Ramos (cell line): ENCODE results near the gene WDFY2.

ENCODE experiments used
- in situ Hi-C: fragments of 300-500 bp; cut with MboI; formaldehyde crosslinking; loops from one replicate; pipeline ENCODE4 v1.14.3; 2022; ENCODE audit warnings: low sequenced_read_pairs; ENCODE audit not compliant: unreplicated experiment

The WDFY2 gene

GRCh38 chr13:51687947-51688714 lies 103.9 kb downstream of the WDFY2 start:
- in situ Hi-C loops, result loop anchor here (25.0 kb wide), 1 partner anchor 99 kb away; no protein-coding TSS in a partner anchor

GRCh38 chr13:51688937-51689662 lies 104.8 kb downstream of the WDFY2 start:
- in situ Hi-C loops, result loop anchor here (25.0 kb wide), 1 partner anchor 98 kb away; no protein-coding TSS in a partner anchor

DNA sequence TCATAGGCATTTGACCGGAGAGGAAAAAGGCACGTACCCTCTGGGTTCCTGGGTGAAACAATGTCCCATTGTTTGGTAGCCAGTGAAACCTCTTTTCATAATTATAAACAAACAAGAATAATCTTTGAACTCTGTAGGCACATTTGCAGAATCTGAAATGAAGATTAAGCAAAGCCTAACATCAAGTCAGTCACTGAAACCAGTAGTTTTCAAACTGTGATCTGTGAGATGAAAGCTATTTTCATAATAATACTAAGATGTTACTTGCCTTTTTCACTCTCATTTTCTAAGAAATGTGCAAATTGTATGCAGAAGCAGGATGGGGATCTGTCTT lies 105.4 kb downstream of the WDFY2 start:
- in situ Hi-C loops, result loop anchor here (25.0 kb wide), 1 partner anchor 98 kb away; no protein-coding TSS in a partner anchor

DNA sequence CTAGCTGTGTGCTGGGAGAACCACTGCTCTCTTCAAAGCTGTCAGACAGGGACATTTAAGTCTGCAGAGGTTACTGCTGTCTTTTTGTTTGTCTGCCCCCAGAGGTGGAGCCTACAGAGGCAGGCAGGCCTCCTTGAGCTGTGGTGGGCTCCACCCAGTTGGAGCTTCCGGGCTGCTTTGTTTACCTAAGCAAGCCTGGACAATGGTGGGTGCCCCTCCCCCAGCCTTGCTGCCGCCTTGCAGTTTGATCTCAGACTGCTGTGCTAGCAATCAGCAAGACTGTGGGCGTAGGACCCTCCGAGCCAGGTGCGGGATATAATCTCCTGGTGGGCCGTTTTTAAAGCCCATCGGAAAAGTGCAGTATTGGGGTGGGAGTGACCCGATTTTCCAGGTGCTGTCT lies 111.4 kb downstream of the WDFY2 start:
- in situ Hi-C loops, result loop anchor here (25.0 kb wide), 1 partner anchor 92 kb away; no protein-coding TSS in a partner anchor

- in situ Hi-C loops, result loop anchor here (25.0 kb wide), 1 partner anchor 90 kb away; no protein-coding TSS in a partner anchor
Observed at GRCh38 chr13:51697181-51697580, 112.9 kb downstream of the WDFY2 start.

DNA sequence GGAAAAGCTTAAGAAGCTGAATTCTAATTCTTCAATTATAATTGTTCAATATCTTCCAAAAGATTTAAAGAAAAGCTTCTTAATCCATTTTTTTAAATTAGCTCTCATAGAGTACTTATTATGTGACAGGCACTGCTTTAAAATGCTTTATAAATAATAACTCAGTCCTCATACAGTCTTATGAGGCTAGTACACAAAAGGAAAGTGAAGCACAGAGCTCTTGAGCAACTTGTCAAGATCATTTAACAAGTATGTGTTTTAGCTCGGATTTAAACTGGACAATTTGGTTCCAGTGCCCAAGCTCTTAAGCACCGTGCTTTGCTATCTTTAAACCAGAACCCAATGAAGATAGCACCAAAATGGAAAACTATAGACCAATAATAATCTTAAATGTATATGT lies 113.6 kb downstream of the WDFY2 start:
- in situ Hi-C loops, result loop anchor here (25.0 kb wide), 1 partner anchor 89 kb away; no protein-coding TSS in a partner anchor

DNA sequence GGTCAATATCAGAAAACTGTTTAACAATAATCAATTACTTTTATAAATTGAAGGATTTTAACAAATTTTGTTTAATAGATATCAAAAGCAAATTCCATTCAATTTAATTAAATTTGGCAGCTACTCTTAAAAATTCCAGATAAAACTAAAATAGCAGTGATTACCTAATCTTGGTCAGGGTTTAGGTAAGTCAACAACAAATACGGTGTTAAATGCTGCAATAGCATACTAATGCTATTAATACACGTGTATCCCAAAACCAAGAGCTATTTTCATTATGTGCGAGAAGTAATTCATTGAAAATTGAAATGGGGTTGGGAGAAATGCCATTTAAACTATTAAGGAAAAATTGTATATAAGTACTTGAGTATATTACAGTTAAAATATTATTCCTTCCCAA lies 114.1 kb downstream of the WDFY2 start:
- in situ Hi-C loops, result loop anchor here (25.0 kb wide), 1 partner anchor 89 kb away; no protein-coding TSS in a partner anchor

- in situ Hi-C loops, result no loop called here
Observed at GRCh38 chr13:51704399-51705313, 120.4 kb downstream of the WDFY2 start.

DNA sequence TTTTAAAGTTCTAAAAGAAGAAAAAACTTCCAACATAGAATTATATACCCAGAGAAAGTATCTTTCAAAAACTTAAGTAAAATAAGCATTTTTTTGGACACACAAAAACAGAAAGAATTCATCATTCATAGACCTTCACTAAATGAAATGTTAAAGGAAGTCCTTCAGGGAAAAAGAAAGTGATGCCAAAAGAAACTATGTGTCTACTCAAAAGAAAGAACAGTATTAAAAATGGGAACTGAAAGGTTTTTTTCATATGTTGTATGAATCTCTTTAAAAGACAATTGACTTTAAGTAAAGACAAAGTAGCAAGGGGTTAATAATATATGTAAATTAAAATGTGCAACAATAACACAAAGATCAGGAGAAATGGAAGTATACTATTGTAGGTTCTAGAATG lies 123.2 kb downstream of the WDFY2 start:
- in situ Hi-C loops, result no loop called here

DNA sequence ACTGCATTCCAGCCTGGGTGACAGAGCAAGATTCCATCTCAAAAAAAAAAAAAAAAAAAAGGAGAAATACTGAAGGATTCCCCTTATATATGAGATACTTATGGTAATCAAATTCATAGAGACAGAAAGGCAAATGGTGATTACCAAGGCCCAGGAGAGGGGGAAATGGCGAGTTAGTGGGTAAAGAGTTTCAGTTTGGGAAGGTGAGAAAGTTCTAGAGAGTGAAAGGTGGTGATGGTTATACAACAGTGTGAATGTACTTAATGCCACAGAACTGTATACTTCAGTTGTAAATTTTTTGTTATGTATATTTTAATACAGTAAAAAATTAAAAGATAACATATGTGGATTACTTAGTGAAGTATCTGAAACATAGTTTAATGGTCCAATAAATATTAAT lies 129.5 kb downstream of the WDFY2 start:
- in situ Hi-C loops, result no loop called here

- in situ Hi-C loops, result no loop called here
Observed at GRCh38 chr13:51714663-51715168, 130.5 kb downstream of the WDFY2 start.

DNA sequence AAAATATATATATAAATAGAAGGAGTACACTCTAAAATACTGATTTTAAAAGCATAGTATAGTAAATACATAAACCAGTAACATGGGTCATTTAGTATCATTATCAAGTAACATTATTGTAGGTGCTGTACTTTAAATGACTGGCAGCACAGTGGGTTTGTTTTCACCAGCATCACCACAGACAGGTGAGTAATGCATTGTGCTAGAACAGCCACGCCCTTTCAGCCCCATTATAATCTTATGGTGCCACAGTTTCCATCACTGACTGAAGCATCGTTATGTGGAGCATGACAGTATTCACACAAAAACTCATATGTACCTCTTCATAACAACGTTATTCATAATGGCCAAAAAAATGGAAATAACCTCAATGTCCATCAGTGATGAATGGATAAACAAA lies 131.4 kb downstream of the WDFY2 start:
- in situ Hi-C loops, result no loop called here

- in situ Hi-C loops, result no loop called here
Observed at GRCh38 chr13:51717786-51718398, 133.6 kb downstream of the WDFY2 start.

GRCh38 chr13:51719394-51719793 lies 135.1 kb downstream of the WDFY2 start:
- in situ Hi-C loops, result no loop called here

DNA sequence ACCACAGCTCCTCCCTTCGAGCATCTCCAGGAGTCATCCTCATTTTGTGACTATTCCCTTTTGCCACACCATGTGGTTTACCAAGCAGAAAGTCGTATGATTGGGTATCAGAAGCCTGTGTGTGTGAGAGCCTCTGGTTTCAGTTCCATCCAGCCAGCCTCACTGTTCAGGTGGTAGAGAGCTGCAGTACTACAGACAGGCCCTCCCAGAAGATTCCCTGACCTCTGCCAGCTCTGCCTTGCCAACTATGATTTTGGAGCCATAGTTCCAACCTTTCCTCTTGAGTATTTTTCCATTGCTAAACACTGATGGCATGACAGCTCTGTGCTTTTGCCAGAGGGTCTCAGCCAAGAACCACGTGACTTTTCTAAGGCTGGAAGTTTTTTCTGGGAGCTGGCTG lies 137.2 kb downstream of the WDFY2 start:
- in situ Hi-C loops, result no loop called here

DNA sequence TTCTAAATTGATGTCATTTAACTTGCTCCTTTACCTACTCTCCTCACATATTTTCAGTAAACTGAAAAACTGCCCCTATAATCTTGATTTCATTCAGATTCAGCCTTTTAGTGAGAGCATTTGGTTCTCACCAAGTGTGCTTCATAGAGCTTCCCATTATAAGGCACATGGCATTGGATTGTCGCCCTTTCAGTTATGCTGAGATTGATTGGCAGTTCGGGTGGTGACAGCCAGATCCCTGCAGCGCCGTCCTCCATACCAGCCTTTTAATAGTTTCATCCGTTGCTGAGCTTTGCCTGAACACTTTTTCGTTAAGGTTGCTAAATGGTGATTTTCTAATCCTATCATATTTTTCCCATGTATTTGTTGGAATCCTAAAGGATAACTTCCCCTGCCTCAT lies 139.3 kb downstream of the WDFY2 start:
- in situ Hi-C loops, result no loop called here

- in situ Hi-C loops, result no loop called here
Observed at GRCh38 chr13:51724721-51725120, 140.5 kb downstream of the WDFY2 start.

- in situ Hi-C loops, result no loop called here
Observed at GRCh38 chr13:51726446-51727193, 142.4 kb downstream of the WDFY2 start.

GRCh38 chr13:51727634-51728274 lies 143.5 kb downstream of the WDFY2 start:
- in situ Hi-C loops, result no loop called here
